ENCODE measurements around the gene CCL4L2. TPM values are rescaled to one million over a fixed set of nuclear protein-coding genes. Genes with fewer than 3 reads are reported as not detected.
A peak's percentile ranks its signal among the peaks of the same experiment; 100 is the strongest.

Gene CCL4L2
- total and polyA plus RNA-seq, 2 of the 8 experiments (the other 6 are each of a cell fraction or from before 2014, with no cell fraction given), result not detected

GRCh38 chr17:36184023-36184765 lies 26.7 kb upstream of the CCL4L2 start:
- Histone ChIP-seq H4K5ac (ENCODE audit: insufficient read length, low read depth, low read length) (no peak overlapping the region), H3K4me2 (ENCODE audit: insufficient read depth in 1 of 2, low read depth in 2 of 2, low read length in 2 of 2) (peak overlapping the region; percentile 61 to 74; a peak in 2 of 4 replicates), H2BK15ac (ENCODE audit: low read length) (no peak overlapping the region), H3K36me3 (ENCODE audit: control insufficient read depth in 2 of 4, insufficient read depth in 4 of 4, low read length in 3 of 4) (no peaks in the 10 kb centered on the region), H3K27ac (ENCODE audit: low read depth, low read length) (no peak overlapping the region), H3K23me2 (ENCODE audit: low read depth, low read length) (peaks cover 8% of the 10 kb centered on the region; the same call in 1 of the 2 replicates), H3K56ac (replicated peaks; ENCODE audit: insufficient read length, low read depth, low read length) (no peak overlapping the region), H3K4me3 (ENCODE audit: extremely low read depth in 1 of 4, insufficient read depth in 2 of 4, low read depth in 3 of 4, low read length in 4 of 4) (peak overlapping the region in 3 of 4 experiments; percentile 38 to 68 (median 45); a peak in 4 of 8 replicates), H2BK5ac (ENCODE audit: low read depth, low read length) (no peak overlapping the region), H4K8ac (ENCODE audit: extremely low read depth, insufficient read depth, low read length) (no peak overlapping the region; the same call in 1 of the 2 replicates), H2AK5ac (ENCODE audit: low read depth, low read length) (no peak overlapping the region), H3K79me1 (ENCODE audit: low read depth, low read length) (no peaks in the 10 kb centered on the region), H3K23ac (ENCODE audit: insufficient read length) (no peak overlapping the region), H2AFZ (ENCODE audit: low read length) (0 out of 2 replicates have a peak overlapping the region, but pooled peaks have one; percentile 7), H2BK120ac (replicated peaks; ENCODE audit: low read depth, low read length) (no peak overlapping the region), H2BK12ac (ENCODE audit: low read depth, low read length) (no peak overlapping the region), H3K9me3 (ENCODE audit: insufficient read depth in 2 of 2, low read depth in 1 of 2, low read length in 1 of 2) (no peaks in the 10 kb centered on the region), H4K91ac (replicated peaks; ENCODE audit: insufficient read length, low read length) (no peak overlapping the region), H3K14ac (ENCODE audit: insufficient read length) (no peak overlapping the region), H3K4me1 (replicated peaks in 1 of 4; ENCODE audit: control insufficient read depth in 3 of 4, insufficient read depth in 4 of 4, low read length in 3 of 4) (peaks cover 0 to 8% (median 4%) of the 10 kb centered on the region in 4 experiments; a peak in 4 of 7 replicates), H3K18ac (ENCODE audit: extremely low read depth, low read length) (no peak overlapping the region), H4K20me1 (replicated peaks in 1 of 2; ENCODE audit: control insufficient read depth in 1 of 2, insufficient read depth in 2 of 2, low read length in 2 of 2) (peaks cover 0 to 2% of the 10 kb centered on the region in 2 experiments), H2BK20ac (ENCODE audit: low read length) (no peak overlapping the region), H3K27me3 (replicated peaks in 1 of 4; ENCODE audit: control insufficient read depth in 3 of 4, extremely low read depth in 1 of 4, insufficient read depth in 3 of 4, low read length in 3 of 4) (peaks cover 3 to 24% (median 15%) of the 10 kb centered on the region in 4 experiments), H3K9ac (replicated peaks in 1 of 4; ENCODE audit: extremely low read depth in 1 of 4, low read depth in 3 of 4, low read length in 3 of 4) (no peak overlapping the region), H3K79me2 (ENCODE audit: control insufficient read depth in 1 of 2, insufficient read depth in 2 of 2, low read length in 2 of 2) (no peaks in the 10 kb centered on the region), H3K4ac (replicated peaks; ENCODE audit: insufficient read length, low read depth, low read length) (no peak overlapping the region)
- ChIA-PET CTCF (ENCODE audit: partially characterized antibody) (interaction anchor here (0.6 to 2.2 kb wide), 5 partner anchors 9 to 299 kb away, joined by 3 to 13 read pairs (median 8); partner anchors contain the start of genes CCL3L1 and CCL3L3), POLR2A (ENCODE audit: partially characterized antibody) (interaction anchor here (1.4 kb wide), 1 partner anchor 15 kb away, joined by 3 read pairs; no protein-coding TSS in a partner anchor)
- TF ChIP-seq KDM1A (IDR thresholded peaks at IDR 0.05; ENCODE audit: borderline replicate concordance, low read length), result peak; percentile 71; the same call in 1 of the 2 replicates
- TF ChIP-seq HDAC2 (IDR thresholded peaks at IDR 0.05; ENCODE audit: borderline replicate concordance in 1 of 2, low read depth in 2 of 2, low read length in 2 of 2), result no peak
- TF ChIP-seq GTF2F1 (IDR thresholded peaks at IDR 0.05; ENCODE audit: borderline replicate concordance, low read depth, low read length), result no peak
- no peak for TF ChIP-seq SUZ12 (IDR thresholded peaks at IDR 0.05; ENCODE audit: low read length)
- TF ChIP-seq RBBP5 (IDR thresholded peaks at IDR 0.05; ENCODE audit: borderline replicate concordance, low read depth, low read length), result no peak
- FAIRE-seq (no peak), DNase-seq (ENCODE audit: low read depth in 1 of 2, low spot score in 2 of 2) (no peak)
- WGBS, 2 experiments (ENCODE audit: extremely low coverage in 1 of 2, insufficient coverage in 1 of 2, insufficient read length in 1 of 2, insufficient replicate concordance in 2 of 2, low coverage in 1 of 2, low lambda C conversion rate in 2 of 2, missing lambda C conversion rate in 1 of 2), result 93% methylated on average over 10 of the region's 12 CpGs; no CpG with 5 or more reads in 1 of the 2 experiments

All from H1 (cell line).